GM12872 (cell line): Measurements from ENCODE around the gene USH2A.

Experiments
- CTCF ChIP-seq: IDR thresholded peaks from 3 replicates; pipeline ENCODE4 v1.5.1; 2011; ENCODE audit warnings: low read depth, mild to moderate bottlenecking, low read length, moderate library complexity; ENCODE audit not compliant: insufficient read depth

The USH2A gene

GRCh38 chr1:216457356-216457755, 34.1 kb upstream of the USH2A start:
- no peak for TF ChIP-seq CTCF

- TF ChIP-seq CTCF: no peak
Measured at GRCh38 chr1:216456682-216457081, 33.4 kb upstream of the USH2A start.

GRCh38 chr1:216453777-216454176, 30.5 kb upstream of the USH2A start:
- TF ChIP-seq CTCF: no peak

GRCh38 chr1:216450227-216450626, 27.0 kb upstream of the USH2A start:
- TF ChIP-seq CTCF: no peak

- no peak for TF ChIP-seq CTCF
Measured at GRCh38 chr1:216448011-216448510, 24.8 kb upstream of the USH2A start.

GRCh38 chr1:216437603-216438002, 14.4 kb upstream of the USH2A start:
- no peak for TF ChIP-seq CTCF

- no peak for TF ChIP-seq CTCF
Measured at GRCh38 chr1:216434232-216434631, 11.0 kb upstream of the USH2A start.

GRCh38 chr1:216433175-216433574, 9.9 kb upstream of the USH2A start:
- no peak for TF ChIP-seq CTCF
